ENCODE measurements around the gene UMODL1. TPM values are rescaled to one million over a fixed set of nuclear protein-coding genes. Genes with fewer than 3 reads are reported as not detected.

The UMODL1 gene
- total and polyA plus RNA-seq, 2 of the 13 experiments (the other 11 are each of a cell fraction or from before 2014, with no cell fraction given), result not detected

- TF ChIP-seq PREB (CRISPR knock-in tag; IDR thresholded peaks at IDR 0.05), result no peak
- no peak for TF ChIP-seq RNF2 (conservative IDR thresholded peaks at IDR 0.05; ENCODE audit: low read depth)
- TF ChIP-seq ELK4 (CRISPR knock-in tag; IDR thresholded peaks at IDR 0.05; ENCODE audit: borderline replicate concordance), result no peak
- TF ChIP-seq, protein P1, sequence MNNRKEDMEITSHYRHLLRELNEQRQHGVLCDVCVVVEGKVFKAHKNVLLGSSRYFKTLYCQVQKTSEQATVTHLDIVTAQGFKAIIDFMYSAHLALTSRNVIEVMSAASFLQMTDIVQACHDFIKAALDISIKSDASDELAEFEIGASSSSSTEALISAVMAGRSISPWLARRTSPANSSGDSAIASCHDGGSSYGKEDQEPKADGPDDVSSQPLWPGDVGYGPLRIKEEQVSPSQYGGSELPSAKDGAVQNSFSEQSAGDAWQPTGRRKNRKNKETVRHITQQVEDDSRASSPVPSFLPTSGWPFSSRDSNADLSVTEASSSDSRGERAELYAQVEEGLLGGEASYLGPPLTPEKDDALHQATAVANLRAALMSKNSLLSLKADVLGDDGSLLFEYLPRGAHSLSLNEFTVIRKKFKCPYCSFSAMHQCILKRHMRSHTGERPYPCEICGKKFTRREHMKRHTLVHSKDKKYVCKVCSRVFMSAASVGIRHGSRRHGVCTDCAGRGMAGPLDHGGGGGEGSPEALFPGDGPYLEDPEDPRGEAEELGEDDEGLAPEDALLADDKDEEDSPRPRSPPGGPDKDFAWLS (CRISPR knock-in tag; IDR thresholded peaks at IDR 0.05; ENCODE audit: borderline replicate concordance), result no peak
These were observed 119.4 kb downstream of the UMODL1 start (continued) for GRCh38 chr21:42190486-42190863.

GRCh38 chr21:42191064-42191463 lies 119.9 kb downstream of the UMODL1 start:
- no peaks in the 10 kb centered on the region for H4K20me1 ChIP-seq (ENCODE audit: insufficient read depth, low read length)
- no peak overlapping the region for H2AFZ ChIP-seq (ENCODE audit: low read length)
- ChIA-PET POLR2A (no interaction called here), CTCF (ENCODE audit: low intra/inter-chr PET ratio, low total read pairs) (no interaction called here)
- no peak overlapping the region for H3K9ac ChIP-seq (ENCODE audit: insufficient read depth, low read depth, low read length)
- TF ChIP-seq BCL6 (CRISPR knock-in tag; IDR thresholded peaks at IDR 0.05) (no peak), PAWR (CRISPR knock-in tag; IDR thresholded peaks at IDR 0.05; ENCODE audit: borderline replicate concordance) (no peak), ZNF326 (CRISPR knock-in tag; IDR thresholded peaks at IDR 0.05; ENCODE audit: borderline replicate concordance) (no peak), FOSL1 (CRISPR knock-in tag; IDR thresholded peaks at IDR 0.05; ENCODE audit: borderline replicate concordance) (no peak), ZNF891 (CRISPR knock-in tag; IDR thresholded peaks at IDR 0.05) (no peak), BRD4 (CRISPR knock-in tag; IDR thresholded peaks at IDR 0.05) (no peak)
- no peaks in the 10 kb centered on the region for H3K4me1 ChIP-seq (ENCODE audit: insufficient read depth, low read length)
- H3K79me2 ChIP-seq (ENCODE audit: insufficient read depth, low read length), result no peaks in the 10 kb centered on the region
- H3K36me3 ChIP-seq (replicated peaks in 1 of 2; ENCODE audit: control insufficient read depth in 1 of 2, insufficient read depth in 2 of 2, low read length in 2 of 2), result no peaks in the 10 kb centered on the region
- in situ Hi-C loops (cut with HindIII; ENCODE audit: extremely low pct_ligation_motif_present, low pct_unique_long_range_greater_than_20kb) (no loop called here), intact Hi-C loops (cut with micrococcal nuclease; ENCODE audit: unreplicated experiment) (no loop called here)
- no peaks in the 10 kb centered on the region for H3K9me3 ChIP-seq (ENCODE audit: low read length)
- BruUV-seq (replicated peaks), result no TSS peak
- no peak overlapping the region for H3K4me3 ChIP-seq (replicated peaks in 1 of 3; ENCODE audit: insufficient read depth in 1 of 3, low read depth in 2 of 3, low read length in 3 of 3)
- ATAC-seq (no peak), FAIRE-seq (no peak), DNase-seq (ENCODE audit: low spot score) (no peak)
- H3K4me2 ChIP-seq (ENCODE audit: low read depth, low read length), result no peak overlapping the region
- peaks cover 3 to 30% of the 10 kb centered on the region in 2 experiments; a peak in 4 of 5 replicates for H3K27me3 ChIP-seq (ENCODE audit: control insufficient read depth in 1 of 2, insufficient read depth in 2 of 2, low read length in 2 of 2)
- WGBS (ENCODE audit: low lambda C conversion rate), result 31% methylated on average over 4 of the region's 5 CpGs
- no peak overlapping the region for H3K27ac ChIP-seq (ENCODE audit: extremely low read length, insufficient read depth, low read length)
